Liver (tissue), 9 donors: ENCODE data around the gene ARHGEF33. TPM values are rescaled to one million over a fixed set of nuclear protein-coding genes. Genes with fewer than 3 reads are reported as not detected.

Source experiments
- DNase-seq: peaks from one replicate; pipeline ENCODE4 v3.0.0-alpha.2; 2017; ENCODE audit warnings: low spot score
- H3K27ac ChIP-seq, 2 donors: one replicate each; pipeline ENCODE4 v1.7.0; 2013; ENCODE audit warnings: inconsistent platforms in 2 of 2, low read length in 2 of 2, control low read depth in 1 of 2, low read depth in 1 of 2, mild to moderate bottlenecking in 1 of 2
- H3K27me3 ChIP-seq, 4 donors: one replicate each; pipeline versions ENCODE4 v1.6.1 to v1.7.0; 2013; ENCODE audit warnings: low read length in 3 of 4, inconsistent platforms in 1 of 4, mild to moderate bottlenecking in 1 of 4, moderate library complexity in 1 of 4; ENCODE audit not compliant: control insufficient read depth in 4 of 4, insufficient read depth in 4 of 4
- H3K36me3 ChIP-seq, 4 donors: one replicate each; pipeline versions ENCODE4 v1.6.1 to v1.7.0; 2013; ENCODE audit warnings: low read length in 3 of 4, mild to moderate bottlenecking in 3 of 4, low read depth in 1 of 4, moderate library complexity in 1 of 4; ENCODE audit not compliant: control insufficient read depth in 4 of 4, insufficient read depth in 3 of 4
- H3K4me1 ChIP-seq, 4 donors: one replicate each; pipeline versions ENCODE4 v1.6.1 to v1.7.0; 2013; ENCODE audit warnings: low read length in 3 of 4, mild to moderate bottlenecking in 3 of 4, moderate library complexity in 1 of 4; ENCODE audit not compliant: control insufficient read depth in 4 of 4, insufficient read depth in 4 of 4
- H3K4me3 ChIP-seq, 3 donors: one replicate each; pipeline versions ENCODE4 v1.6.1 to v1.7.0; 2013; ENCODE audit warnings: low read length in 3 of 3, control low read depth in 1 of 3, low read depth in 1 of 3, mild to moderate bottlenecking in 1 of 3
- H3K9ac ChIP-seq, 2 donors: one replicate each; pipeline ENCODE4 v1.7.0; 2013; ENCODE audit warnings: low read length in 2 of 2, mild to moderate bottlenecking in 2 of 2, moderate library complexity in 2 of 2, control low read depth in 1 of 2, low read depth in 1 of 2
- H3K9me3 ChIP-seq, 4 donors: one replicate each; pipeline versions ENCODE4 v1.6.1 to v1.7.0; 2013; ENCODE audit warnings: low read length in 3 of 4; ENCODE audit not compliant: control insufficient read depth in 4 of 4
- EGR1 ChIP-seq, 2 donors: IDR thresholded peaks; 2 replicates each; pipeline ENCODE4 v1.6.1; 2016 to 2018; ENCODE audit warnings: antibody characterized with exemption in 2 of 2, low read depth in 2 of 2
- FOXA1 ChIP-seq: IDR thresholded peaks from 2 replicates; pipeline ENCODE4 v1.6.1; 2016; ENCODE audit warnings: antibody characterized with exemption
- FOXA2 ChIP-seq: IDR thresholded peaks from 2 replicates; pipeline ENCODE4 v1.6.1; 2016; ENCODE audit warnings: antibody characterized with exemption
- GABPA ChIP-seq, 2 donors: IDR thresholded peaks in 1 of 2; conservative IDR thresholded peaks in 1 of 2; 2 replicates each; pipeline ENCODE4 v1.6.1; 2016; ENCODE audit warnings: antibody characterized with exemption in 2 of 2, mild to moderate bottlenecking in 1 of 2, moderate library complexity in 1 of 2
- HNF4A ChIP-seq, 2 donors: conservative IDR thresholded peaks; 2 replicates each; pipeline ENCODE4 v1.6.1; 2016; ENCODE audit warnings: antibody characterized with exemption in 2 of 2, mild to moderate bottlenecking in 2 of 2
- HNF4G ChIP-seq: IDR thresholded peaks from 2 replicates; pipeline ENCODE4 v1.6.1; 2016; ENCODE audit warnings: antibody characterized with exemption
- JUND ChIP-seq, 2 donors: IDR thresholded peaks; 2 replicates each; pipeline ENCODE4 v1.6.1; 2016; ENCODE audit warnings: antibody characterized with exemption in 2 of 2
- NR2F2 ChIP-seq: IDR thresholded peaks from 2 replicates; pipeline ENCODE4 v1.6.1; 2016; ENCODE audit warnings: antibody characterized with exemption
- RAD21 ChIP-seq, 2 donors: IDR thresholded peaks; 2 replicates each; pipeline ENCODE4 v1.6.1; 2016; ENCODE audit warnings: antibody characterized with exemption in 2 of 2, mild to moderate bottlenecking in 2 of 2
- RXRA ChIP-seq, 2 donors: IDR thresholded peaks; 2 replicates each; pipeline ENCODE4 v1.6.1; 2017 to 2018; ENCODE audit warnings: antibody characterized with exemption in 2 of 2, mild to moderate bottlenecking in 1 of 2
- SP1 ChIP-seq: IDR thresholded peaks from 2 replicates; pipeline ENCODE4 v1.6.1; 2018; ENCODE audit warnings: antibody characterized with exemption, mild to moderate bottlenecking
- TAF1 ChIP-seq: conservative IDR thresholded peaks from 2 replicates; pipeline ENCODE4 v1.6.1; 2016; ENCODE audit warnings: antibody characterized with exemption, mild to moderate bottlenecking
- YY1 ChIP-seq: IDR thresholded peaks from 2 replicates; pipeline ENCODE4 v1.6.1; 2016; ENCODE audit warnings: antibody characterized with exemption, mild to moderate bottlenecking
- ZBTB33 ChIP-seq: IDR thresholded peaks from 2 replicates; pipeline ENCODE4 v1.6.1; 2016; ENCODE audit warnings: antibody characterized with exemption
- WGBS: extraction: QIAGEN DNeasy Blood & Tissue Kit; methylation state at CpG from one replicate; pipeline ENCODE4 v1.1.7; 2013; 5-methylcytosine and 5-hydroxymethylcytosine counted together
- polyA plus RNA-seq, 2 donors: library from polyadenylated mRNA; stranded (reverse) in 1 of 2; unstranded in 1 of 2; fragments of 200-250 nt in 1 of 2; fragments of >200 nt in 1 of 2; fragmentation: Nextera tagmentation in 1 of 2; extraction: Ambion mirVana in 1 of 2; gene quantifications; one replicate each; pipeline versions ENCODE4 v1.2.1 to v1.2.3, GENCODE V29; 2013 to 2015
- total RNA-seq, 2 donors: library from RNA; depleted of rRNA; stranded (reverse); fragments of >200 nt; gene quantifications; one replicate each; pipeline ENCODE4 v1.2.3, GENCODE V29; 2014
- TF ChIP-seq, protein P1 (sequence below): IDR thresholded peaks from 2 replicates; pipeline ENCODE4 v1.6.1; 2016; ENCODE audit warnings: antibody characterized with exemption
- TF ChIP-seq, protein P2 (sequence below): IDR thresholded peaks from 2 replicates; pipeline ENCODE4 v1.6.1; 2016; ENCODE audit warnings: antibody characterized with exemption, mild to moderate bottlenecking
- TF ChIP-seq, protein P3 (sequence below): IDR thresholded peaks from 2 replicates; pipeline ENCODE4 v1.6.1; 2016; ENCODE audit warnings: antibody characterized with exemption
- donor health status: healthy.
- donor health status: healthy.
- donor health status: healthy.
- donor health status: healthy.
- donor health status: healthy.

Gene ARHGEF33
- total and polyA plus RNA-seq, 4 donors: 0.05 to 0.33 (median 0.08) TPM; not detected in 1

GRCh38 chr2:38922902-38923301 is 33.2 kb downstream of the ARHGEF33 start:
- Histone ChIP-seq H3K4me3 (no peak overlapping the region), H3K27me3 (no peaks in the 10 kb centered on the region), H3K27ac (no peak overlapping the region), H3K36me3 (no peaks in the 10 kb centered on the region), H3K9me3 (no peaks in the 10 kb centered on the region), H3K4me1 (no peaks in the 10 kb centered on the region), H3K9ac (no peak overlapping the region)
- no peak for DNase-seq
- no peak for TF ChIP-seq RXRA (IDR thresholded peaks at IDR 0.05)
- no peak for TF ChIP-seq HNF4G
- no peak for TF ChIP-seq ZBTB33
- TF ChIP-seq, protein P1, sequence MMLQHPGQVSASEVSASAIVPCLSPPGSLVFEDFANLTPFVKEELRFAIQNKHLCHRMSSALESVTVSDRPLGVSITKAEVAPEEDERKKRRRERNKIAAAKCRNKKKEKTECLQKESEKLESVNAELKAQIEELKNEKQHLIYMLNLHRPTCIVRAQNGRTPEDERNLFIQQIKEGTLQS: no peak
- no peak for TF ChIP-seq SP1
- TF ChIP-seq RAD21 (IDR thresholded peaks at IDR 0.05): no peak
- TF ChIP-seq, protein P2, sequence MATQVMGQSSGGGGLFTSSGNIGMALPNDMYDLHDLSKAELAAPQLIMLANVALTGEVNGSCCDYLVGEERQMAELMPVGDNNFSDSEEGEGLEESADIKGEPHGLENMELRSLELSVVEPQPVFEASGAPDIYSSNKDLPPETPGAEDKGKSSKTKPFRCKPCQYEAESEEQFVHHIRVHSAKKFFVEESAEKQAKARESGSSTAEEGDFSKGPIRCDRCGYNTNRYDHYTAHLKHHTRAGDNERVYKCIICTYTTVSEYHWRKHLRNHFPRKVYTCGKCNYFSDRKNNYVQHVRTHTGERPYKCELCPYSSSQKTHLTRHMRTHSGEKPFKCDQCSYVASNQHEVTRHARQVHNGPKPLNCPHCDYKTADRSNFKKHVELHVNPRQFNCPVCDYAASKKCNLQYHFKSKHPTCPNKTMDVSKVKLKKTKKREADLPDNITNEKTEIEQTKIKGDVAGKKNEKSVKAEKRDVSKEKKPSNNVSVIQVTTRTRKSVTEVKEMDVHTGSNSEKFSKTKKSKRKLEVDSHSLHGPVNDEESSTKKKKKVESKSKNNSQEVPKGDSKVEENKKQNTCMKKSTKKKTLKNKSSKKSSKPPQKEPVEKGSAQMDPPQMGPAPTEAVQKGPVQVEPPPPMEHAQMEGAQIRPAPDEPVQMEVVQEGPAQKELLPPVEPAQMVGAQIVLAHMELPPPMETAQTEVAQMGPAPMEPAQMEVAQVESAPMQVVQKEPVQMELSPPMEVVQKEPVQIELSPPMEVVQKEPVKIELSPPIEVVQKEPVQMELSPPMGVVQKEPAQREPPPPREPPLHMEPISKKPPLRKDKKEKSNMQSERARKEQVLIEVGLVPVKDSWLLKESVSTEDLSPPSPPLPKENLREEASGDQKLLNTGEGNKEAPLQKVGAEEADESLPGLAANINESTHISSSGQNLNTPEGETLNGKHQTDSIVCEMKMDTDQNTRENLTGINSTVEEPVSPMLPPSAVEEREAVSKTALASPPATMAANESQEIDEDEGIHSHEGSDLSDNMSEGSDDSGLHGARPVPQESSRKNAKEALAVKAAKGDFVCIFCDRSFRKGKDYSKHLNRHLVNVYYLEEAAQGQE: no peak
- TF ChIP-seq GABPA (IDR thresholded peaks at IDR 0.05 in 1 of 2, conservative IDR thresholded peaks at IDR 0.05 in 1 of 2): no peak
- TF ChIP-seq, protein P3, sequence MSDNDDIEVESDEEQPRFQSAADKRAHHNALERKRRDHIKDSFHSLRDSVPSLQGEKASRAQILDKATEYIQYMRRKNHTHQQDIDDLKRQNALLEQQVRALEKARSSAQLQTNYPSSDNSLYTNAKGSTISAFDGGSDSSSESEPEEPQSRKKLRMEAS: no peak
- TF ChIP-seq JUND (IDR thresholded peaks at IDR 0.05): no peak
- TF ChIP-seq FOXA1: no peak
- no peak for TF ChIP-seq NR2F2
- TF ChIP-seq HNF4A (conservative IDR thresholded peaks at IDR 0.05): no peak
- 98% methylated on average over 2 of the region's 2 CpGs for WGBS

DNA sequence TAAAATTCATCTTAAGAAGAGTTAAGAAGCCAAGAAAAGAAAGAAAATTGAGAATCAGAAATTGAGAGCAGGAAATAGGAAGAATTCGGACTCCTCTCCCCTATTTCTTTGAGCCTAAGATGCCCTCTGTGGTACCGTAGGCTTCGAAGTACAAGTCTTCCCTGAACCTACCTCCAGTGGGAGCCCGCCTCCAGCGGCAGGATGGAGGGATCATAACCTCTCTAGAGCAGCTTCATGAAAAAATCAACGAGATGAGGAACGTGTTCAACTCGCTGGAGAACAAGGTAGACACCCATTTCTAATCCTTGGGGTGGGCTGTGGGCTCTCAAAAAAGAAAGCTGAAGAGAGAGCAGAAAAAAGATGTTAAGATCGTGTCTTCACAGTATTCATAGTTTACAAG is 36.3 kb downstream of the ARHGEF33 start:
- no peak for DNase-seq
- Histone ChIP-seq H3K27me3 (no peaks in the 10 kb centered on the region), H3K9ac (no peak overlapping the region), H3K4me1 (no peaks in the 10 kb centered on the region), H3K9me3 (no peaks in the 10 kb centered on the region), H3K4me3 (no peak overlapping the region), H3K36me3 (no peaks in the 10 kb centered on the region), H3K27ac (no peak overlapping the region)
- WGBS: 72% methylated on average over 9 of the region's 9 CpGs
- TF ChIP-seq, protein P3: no peak
- TF ChIP-seq FOXA2 (no peak), TAF1 (no peak), HNF4G (no peak), RAD21 (IDR thresholded peaks at IDR 0.05) (no peak), ZBTB33 (no peak), GABPA (IDR thresholded peaks at IDR 0.05 in 1 of 2, conservative IDR thresholded peaks at IDR 0.05 in 1 of 2) (no peak), SP1 (no peak), NR2F2 (no peak), EGR1 (IDR thresholded peaks at IDR 0.05; ENCODE audit: low read depth in 2 of 2) (no peak), FOXA1 (no peak), HNF4A (conservative IDR thresholded peaks at IDR 0.05) (no peak), JUND (IDR thresholded peaks at IDR 0.05) (no peak), YY1 (no peak)
- TF ChIP-seq, protein P2: no peak
- TF ChIP-seq, protein P1: no peak
